HG03342 (cell line): ENCODE measurements around the gene PTGR2.
"Not testable (repeated sequence)": the region's sequence is repeated elsewhere in the genome, so short reads cannot be mapped to it uniquely, and the experiment has no call there.

Experiments
- ATAC-seq: cut with Tn5 transposase; IDR thresholded peaks from one replicate; pipeline ENCODE4 v1.9.1; 2021; ENCODE audit warnings: mild to moderate bottlenecking, moderate library complexity; ENCODE audit not compliant: unreplicated experiment

Gene PTGR2

GRCh38 chr14:73886449-73887317, 35.1 kb downstream of the PTGR2 start, which contains the start of gene ZNF410:
Gene ZNF410, plus strand, starts transcription at chr14:73886859. Its CDS starts 5,317 bp downstream, at chr14:73892176.
- ATAC-seq = peak; percentile 92

GRCh38 chr14:73887318-73887616, 35.6 kb downstream of the PTGR2 start:
- ATAC-seq = no peak

- ATAC-seq = no peak
Measured at GRCh38 chr14:73887694-73888459, 36.2 kb downstream of the PTGR2 start.

GRCh38 chr14:73888460-73888725, 36.8 kb downstream of the PTGR2 start:
- no peak for ATAC-seq

- ATAC-seq = no peak
Measured at GRCh38 chr14:73888971-73889370, 37.3 kb downstream of the PTGR2 start.

GRCh38 chr14:73889376-73889775, 37.7 kb downstream of the PTGR2 start:
- ATAC-seq = no peak

- ATAC-seq = not testable (repeated sequence)
Measured at GRCh38 chr14:73894180-73894687, 42.6 kb downstream of the PTGR2 start.

- ATAC-seq = no peak
Measured at GRCh38 chr14:73895939-73896338, 44.3 kb downstream of the PTGR2 start.

GRCh38 chr14:73896521-73896920, 44.9 kb downstream of the PTGR2 start:
- no peak for ATAC-seq

- ATAC-seq = no peak
Measured at GRCh38 chr14:73903028-73903427, 51.4 kb downstream of the PTGR2 start.

GRCh38 chr14:73909681-73910080, 58.0 kb downstream of the PTGR2 start:
- no peak for ATAC-seq

- no peak for ATAC-seq
Measured at GRCh38 chr14:73913256-73913655, 61.6 kb downstream of the PTGR2 start.

GRCh38 chr14:73916324-73916723, 64.7 kb downstream of the PTGR2 start:
- no peak for ATAC-seq

GRCh38 chr14:73919457-73919856, 67.8 kb downstream of the PTGR2 start:
- not testable (repeated sequence) for ATAC-seq

GRCh38 chr14:73924337-73924736, 72.7 kb downstream of the PTGR2 start:
- no peak for ATAC-seq
